HCT116 (cell line): Measurements from ENCODE around the gene IFI27L2. TPM values are rescaled to one million over a fixed set of nuclear protein-coding genes. Genes with fewer than 3 reads are reported as not detected.

Experiments used
- ATAC-seq: fragments of 200-7000 bp; cut with Tn5 transposase; 2 replicates; pipeline ENCODE4 v1.9.1; 2020; ENCODE audit warnings: mild to moderate bottlenecking, moderate library complexity
- BruUV-seq: library from RNA; stranded (reverse); fragments of 400-500 nt; replicated peaks from 2 replicates; lab custom pipeline; 2021; lab: Mats Ljungman, UMichigan
- CTCF ChIA-PET: fragments of 300-600 bp; sonication (Branson Sonifier 250); formaldehyde crosslinking; loops from one replicate; lab custom pipeline; 2021; ENCODE audit warnings: antibody characterized with exemption; lab: Charles Lee
- POLR2A ChIA-PET: fragments of 300-600, 350-600 bp; sonication (Branson Sonifier 250); formaldehyde crosslinking; loops from one replicate; lab custom pipeline; 2021; ENCODE audit warnings: antibody characterized with exemption; lab: Charles Lee
- RAD21 ChIA-PET, 2 experiments: fragments of 300-600 bp; sonication (Branson Sonifier 250); formaldehyde crosslinking; loops; one replicate each; lab custom pipeline; 2023; ENCODE audit warnings: low total read pairs in 2 of 2; ENCODE audit not compliant: uncharacterized antibody in 2 of 2, unreplicated experiment in 2 of 2, low non-redundant PET in 1 of 2; lab: Charles Lee
- DNase-seq: peaks from one replicate; pipeline ENCODE4 v3.0.0-alpha.2; 2010; ENCODE audit warnings: low read depth, low spot score
- H2AFZ ChIP-seq: fragments of 200-600 bp; shearing (Covaris generic), sonication (generic); 2 replicates; pipeline ENCODE4 v1.6.1; 2017; ENCODE audit warnings: low read depth, mixed run types, mixed read lengths, antibody characterized with exemption, low read length; ENCODE audit not compliant: poor library complexity, severe bottlenecking
- H3K27ac ChIP-seq: 2 replicates; pipeline ENCODE4 v1.5.1; 2012; ENCODE audit warnings: low read depth, low read length
- H3K27me3 ChIP-seq: fragments of 200-600 bp; sonication (generic); 2 replicates; pipeline ENCODE4 v1.6.1; 2016; ENCODE audit warnings: mixed run types, low read length, mixed read lengths; ENCODE audit not compliant: insufficient read depth
- H3K36me3 ChIP-seq, 2 experiments: fragments of 200-500 bp in 1 of 2; fragments of 200-600 bp in 1 of 2; sonication (Bioruptor generic) in 1 of 2; sonication (generic) in 1 of 2; 2 replicates each; pipeline versions ENCODE4 v1.5.1 to v1.6.1; 2014 to 2016; ENCODE audit warnings: low read length in 2 of 2, inconsistent platforms in 1 of 2, mixed read lengths in 1 of 2, mixed run types in 1 of 2; ENCODE audit not compliant: insufficient read depth in 2 of 2, control insufficient read depth in 1 of 2
- H3K4me1 ChIP-seq, 2 experiments: fragments of 200-600 bp in 1 of 2; sonication (generic) in 1 of 2; 2 replicates each; pipeline versions ENCODE4 v1.5.1 to v1.6.1; 2012 to 2017; ENCODE audit warnings: low read length in 2 of 2, inconsistent platforms in 1 of 2, mild to moderate bottlenecking in 1 of 2, mixed read lengths in 1 of 2, mixed run types in 1 of 2, moderate library complexity in 1 of 2; ENCODE audit not compliant: insufficient read depth in 2 of 2, control insufficient read depth in 1 of 2
- H3K4me2 ChIP-seq: fragments of 200-600 bp; sonication (generic); 2 replicates; pipeline ENCODE4 v1.6.1; 2017; ENCODE audit warnings: mixed run types, low read length, mixed read lengths
- H3K4me3 ChIP-seq, 2 experiments: fragments of 200-600 bp in 1 of 2; sonication (generic) in 1 of 2; replicated peaks in 1 of 2; 2 replicates each; pipeline ENCODE4 v1.5.1; 2011 to 2016; ENCODE audit warnings: low read length in 2 of 2, control low read depth in 1 of 2, low read depth in 1 of 2, mild to moderate bottlenecking in 1 of 2, mixed read lengths in 1 of 2, mixed run types in 1 of 2
- H3K79me2 ChIP-seq: fragments of 200-600 bp; sonication (generic); 2 replicates; pipeline ENCODE4 v1.6.1; 2017; ENCODE audit warnings: mild to moderate bottlenecking, mixed run types, low read length, moderate library complexity, mixed read lengths; ENCODE audit not compliant: insufficient read depth
- H3K9ac ChIP-seq: fragments of 200-600 bp; sonication (generic); 2 replicates; pipeline ENCODE4 v1.6.1; 2016; ENCODE audit warnings: low read length, mixed read lengths
- H3K9me2 ChIP-seq: fragments of 200-600 bp; sonication (generic), shearing (Covaris generic); 2 replicates; pipeline ENCODE4 v1.6.1; 2017; ENCODE audit warnings: mixed run types, mild to moderate bottlenecking, moderate library complexity; ENCODE audit not compliant: insufficient read depth
- H3K9me3 ChIP-seq, 2 experiments: fragments of 200-500 bp in 1 of 2; fragments of 200-600 bp in 1 of 2; sonication (Bioruptor generic) in 1 of 2; sonication (generic) in 1 of 2; 2 replicates each; pipeline ENCODE4 v1.6.1; 2014 to 2017; ENCODE audit warnings: low read length in 2 of 2, mixed read lengths in 2 of 2, inconsistent platforms in 1 of 2, low read depth in 1 of 2, mild to moderate bottlenecking in 1 of 2, mixed run types in 1 of 2, moderate library complexity in 1 of 2; ENCODE audit not compliant: control insufficient read depth in 1 of 2, insufficient read depth in 1 of 2
- H4K20me1 ChIP-seq: fragments of 200-600 bp; sonication (generic), shearing (Covaris generic); 2 replicates; pipeline ENCODE4 v1.6.1; 2017; ENCODE audit warnings: mixed run types, mild to moderate bottlenecking, moderate library complexity; ENCODE audit not compliant: insufficient read depth
- FOSL1 ChIP-seq: IDR thresholded peaks from 2 replicates; pipeline ENCODE4 v1.6.1; 2012; ENCODE audit warnings: low read depth
- JUND ChIP-seq: IDR thresholded peaks from 2 replicates; pipeline ENCODE4 v1.6.1; 2012
- POLR2AphosphoS5 ChIP-seq: IDR thresholded peaks from 2 replicates; pipeline ENCODE4 v1.6.1; 2011; ENCODE audit warnings: mild to moderate bottlenecking, low read depth, low read length, moderate library complexity
- SIN3A ChIP-seq: IDR thresholded peaks from 2 replicates; pipeline ENCODE4 v1.6.1; 2012; ENCODE audit warnings: low read depth
- SP1 ChIP-seq: IDR thresholded peaks from 2 replicates; pipeline ENCODE4 v1.6.1; 2012; ENCODE audit warnings: low read depth
- YY1 ChIP-seq: IDR thresholded peaks from 2 replicates; pipeline ENCODE4 v1.6.1; 2011; ENCODE audit warnings: low read length, low read depth, moderate library complexity, mild to moderate bottlenecking; ENCODE audit not compliant: insufficient replicate concordance; ENCODE audit errors: extremely low read depth
- ZFX ChIP-seq: fragments of 450-650 bp; IDR thresholded peaks from 2 replicates; pipeline ENCODE4 v1.6.1; 2017
- ZNF274 ChIP-seq: fragments of 200-500 bp; sonication (Bioruptor generic); IDR thresholded peaks from 2 replicates; pipeline ENCODE4 v1.6.1; 2014; ENCODE audit warnings: mild to moderate bottlenecking, low read depth, low read length, inconsistent platforms
- intact Hi-C: fragments of 100-400 bp; cut with micrococcal nuclease; formaldehyde crosslinking; loops from 2 replicates; pipeline ENCODE4 v1.10.0; 2022
- total RNA-seq: library from RNA; stranded (reverse); gene quantifications from one replicate; pipeline ENCODE4 v1.2.1, GENCODE V29; 2021; ENCODE audit not compliant: unreplicated experiment
- TF ChIP-seq, protein P1 (sequence below): IDR thresholded peaks from 2 replicates; pipeline ENCODE4 v1.6.1; 2012
- TF ChIP-seq, protein P2 (sequence below), 3 experiments: fragments of 200-600 bp in 1 of 3; sonication (generic) in 1 of 3; IDR thresholded peaks in 2 of 3; conservative IDR thresholded peaks in 1 of 3; 2 replicates each; pipeline ENCODE4 v1.5.1; 2012 to 2017; ENCODE audit warnings: low read depth in 2 of 3, low read length in 2 of 3, antibody characterized with exemption in 1 of 3, borderline replicate concordance in 1 of 3, control low read depth in 1 of 3, mild to moderate bottlenecking in 1 of 3, mixed read lengths in 1 of 3, mixed run types in 1 of 3, moderate library complexity in 1 of 3; ENCODE audit not compliant: insufficient read depth in 1 of 3
- TF ChIP-seq, protein P3 (sequence below): IDR thresholded peaks from 2 replicates; pipeline ENCODE4 v1.6.1; 2012; ENCODE audit warnings: low read depth
- TF ChIP-seq, protein P4 (sequence below): IDR thresholded peaks from 2 replicates; pipeline ENCODE4 v1.6.1; 2012

The IFI27L2 gene
- total RNA-seq, 1 experiment from 2014 or later: 42.9 TPM

GRCh38 chr14:94126800-94127199, 2.6 kb downstream of the IFI27L2 start:
- RAD21 ChIA-PET: no interaction called here
- Histone ChIP-seq H3K79me2 (no peaks in the 10 kb centered on the region), H4K20me1 (no peaks in the 10 kb centered on the region), H3K27me3 (no peaks in the 10 kb centered on the region), H3K4me1 (peaks cover 6 to 22% of the 10 kb centered on the region in 2 experiments; a peak in 3 of 4 replicates), H3K9me2 (no peaks in the 10 kb centered on the region), H3K9ac (no peak overlapping the region), H3K4me2 (no peak overlapping the region), H3K4me3 (no peak overlapping the region), H2AFZ (no peak overlapping the region), H3K36me3 (no peaks in the 10 kb centered on the region), H3K9me3 (no peaks in the 10 kb centered on the region), H3K27ac (no peak overlapping the region)
- DNase-seq (no peak), ATAC-seq (no peak)
- intact Hi-C loops: no loop called here
- BruUV-seq: no TSS peak
- TF ChIP-seq, protein P1, sequence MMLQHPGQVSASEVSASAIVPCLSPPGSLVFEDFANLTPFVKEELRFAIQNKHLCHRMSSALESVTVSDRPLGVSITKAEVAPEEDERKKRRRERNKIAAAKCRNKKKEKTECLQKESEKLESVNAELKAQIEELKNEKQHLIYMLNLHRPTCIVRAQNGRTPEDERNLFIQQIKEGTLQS: no peak
- TF ChIP-seq SIN3A (no peak), POLR2AphosphoS5 (no peak), ZFX (no peak), ZNF274 (no peak), SP1 (no peak)
- CTCF ChIA-PET: no interaction called here
- POLR2A ChIA-PET: no interaction called here

DNA sequence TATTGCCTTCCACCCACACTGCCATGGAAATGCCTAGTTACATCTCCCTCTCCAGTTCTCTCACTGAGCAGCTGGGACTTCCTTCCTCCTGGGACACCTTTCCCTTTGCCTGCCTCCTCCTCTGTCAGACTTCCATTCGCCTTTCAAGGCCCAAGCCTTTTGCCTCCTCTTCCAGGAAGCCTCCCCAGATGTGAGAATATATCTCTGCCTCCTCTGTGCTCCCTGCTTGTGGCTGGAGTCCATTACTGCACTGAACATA, 3.1 kb downstream of the IFI27L2 start:
- intact Hi-C loops: no loop called here
- DNase-seq: no peak
- RAD21 ChIA-PET: no interaction called here
- no peaks in the 10 kb centered on the region for H3K9me3 ChIP-seq
- no peak overlapping the region for H3K27ac ChIP-seq
- H3K9me2 ChIP-seq: no peaks in the 10 kb centered on the region
- POLR2A ChIA-PET: no interaction called here
- H3K36me3 ChIP-seq: no peaks in the 10 kb centered on the region
- CTCF ChIA-PET: no interaction called here
- peaks cover 6 to 22% of the 10 kb centered on the region in 2 experiments; a peak in 3 of 4 replicates for H3K4me1 ChIP-seq
- H3K4me2 ChIP-seq: no peak overlapping the region
- H3K9ac ChIP-seq: no peak overlapping the region
- H4K20me1 ChIP-seq: no peaks in the 10 kb centered on the region
- H2AFZ ChIP-seq: no peak overlapping the region
- H3K27me3 ChIP-seq: no peaks in the 10 kb centered on the region
- no TSS peak for BruUV-seq
- no peak for ATAC-seq
- H3K79me2 ChIP-seq: no peaks in the 10 kb centered on the region
- no peak overlapping the region for H3K4me3 ChIP-seq
- TF ChIP-seq YY1 (no peak), SP1 (no peak), JUND (no peak), FOSL1 (no peak)
- TF ChIP-seq, protein P2, sequence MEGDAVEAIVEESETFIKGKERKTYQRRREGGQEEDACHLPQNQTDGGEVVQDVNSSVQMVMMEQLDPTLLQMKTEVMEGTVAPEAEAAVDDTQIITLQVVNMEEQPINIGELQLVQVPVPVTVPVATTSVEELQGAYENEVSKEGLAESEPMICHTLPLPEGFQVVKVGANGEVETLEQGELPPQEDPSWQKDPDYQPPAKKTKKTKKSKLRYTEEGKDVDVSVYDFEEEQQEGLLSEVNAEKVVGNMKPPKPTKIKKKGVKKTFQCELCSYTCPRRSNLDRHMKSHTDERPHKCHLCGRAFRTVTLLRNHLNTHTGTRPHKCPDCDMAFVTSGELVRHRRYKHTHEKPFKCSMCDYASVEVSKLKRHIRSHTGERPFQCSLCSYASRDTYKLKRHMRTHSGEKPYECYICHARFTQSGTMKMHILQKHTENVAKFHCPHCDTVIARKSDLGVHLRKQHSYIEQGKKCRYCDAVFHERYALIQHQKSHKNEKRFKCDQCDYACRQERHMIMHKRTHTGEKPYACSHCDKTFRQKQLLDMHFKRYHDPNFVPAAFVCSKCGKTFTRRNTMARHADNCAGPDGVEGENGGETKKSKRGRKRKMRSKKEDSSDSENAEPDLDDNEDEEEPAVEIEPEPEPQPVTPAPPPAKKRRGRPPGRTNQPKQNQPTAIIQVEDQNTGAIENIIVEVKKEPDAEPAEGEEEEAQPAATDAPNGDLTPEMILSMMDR (IDR thresholded peaks at IDR 0.05 in 2 of 3, conservative IDR thresholded peaks at IDR 0.05 in 1 of 3; ENCODE audit: borderline replicate concordance in 1 of 3, insufficient read depth in 1 of 3, low read depth in 2 of 3, low read length in 2 of 3): no peak
- TF ChIP-seq, protein P1: no peak
- TF ChIP-seq, protein P3, sequence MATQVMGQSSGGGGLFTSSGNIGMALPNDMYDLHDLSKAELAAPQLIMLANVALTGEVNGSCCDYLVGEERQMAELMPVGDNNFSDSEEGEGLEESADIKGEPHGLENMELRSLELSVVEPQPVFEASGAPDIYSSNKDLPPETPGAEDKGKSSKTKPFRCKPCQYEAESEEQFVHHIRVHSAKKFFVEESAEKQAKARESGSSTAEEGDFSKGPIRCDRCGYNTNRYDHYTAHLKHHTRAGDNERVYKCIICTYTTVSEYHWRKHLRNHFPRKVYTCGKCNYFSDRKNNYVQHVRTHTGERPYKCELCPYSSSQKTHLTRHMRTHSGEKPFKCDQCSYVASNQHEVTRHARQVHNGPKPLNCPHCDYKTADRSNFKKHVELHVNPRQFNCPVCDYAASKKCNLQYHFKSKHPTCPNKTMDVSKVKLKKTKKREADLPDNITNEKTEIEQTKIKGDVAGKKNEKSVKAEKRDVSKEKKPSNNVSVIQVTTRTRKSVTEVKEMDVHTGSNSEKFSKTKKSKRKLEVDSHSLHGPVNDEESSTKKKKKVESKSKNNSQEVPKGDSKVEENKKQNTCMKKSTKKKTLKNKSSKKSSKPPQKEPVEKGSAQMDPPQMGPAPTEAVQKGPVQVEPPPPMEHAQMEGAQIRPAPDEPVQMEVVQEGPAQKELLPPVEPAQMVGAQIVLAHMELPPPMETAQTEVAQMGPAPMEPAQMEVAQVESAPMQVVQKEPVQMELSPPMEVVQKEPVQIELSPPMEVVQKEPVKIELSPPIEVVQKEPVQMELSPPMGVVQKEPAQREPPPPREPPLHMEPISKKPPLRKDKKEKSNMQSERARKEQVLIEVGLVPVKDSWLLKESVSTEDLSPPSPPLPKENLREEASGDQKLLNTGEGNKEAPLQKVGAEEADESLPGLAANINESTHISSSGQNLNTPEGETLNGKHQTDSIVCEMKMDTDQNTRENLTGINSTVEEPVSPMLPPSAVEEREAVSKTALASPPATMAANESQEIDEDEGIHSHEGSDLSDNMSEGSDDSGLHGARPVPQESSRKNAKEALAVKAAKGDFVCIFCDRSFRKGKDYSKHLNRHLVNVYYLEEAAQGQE: no peak
- TF ChIP-seq, protein P4, sequence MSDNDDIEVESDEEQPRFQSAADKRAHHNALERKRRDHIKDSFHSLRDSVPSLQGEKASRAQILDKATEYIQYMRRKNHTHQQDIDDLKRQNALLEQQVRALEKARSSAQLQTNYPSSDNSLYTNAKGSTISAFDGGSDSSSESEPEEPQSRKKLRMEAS: no peak
